Neural crest cell (in vitro differentiated cells): ENCODE data around the gene FLOT1. TPM values are rescaled to one million over a fixed set of nuclear protein-coding genes. Genes with fewer than 3 reads are reported as not detected.

Experiments used
- DNase-seq: peaks from one replicate; pipeline ENCODE4 v3.0.0; 2021; ENCODE audit warnings: low read depth, mixed read lengths, low spot score
- H3K27ac Mint-ChIP-seq: one replicate; pipeline ENCODE4 v1.8.0; 2021; ENCODE audit warnings: mild to moderate bottlenecking, mixed read lengths; ENCODE audit not compliant: unreplicated experiment
- H3K27me3 Mint-ChIP-seq: 2 replicates; pipeline ENCODE4 v1.8.0; 2021; ENCODE audit warnings: low read depth, mild to moderate bottlenecking, mixed read lengths
- H3K36me3 Mint-ChIP-seq: 2 replicates; pipeline ENCODE4 v1.8.0; 2021; ENCODE audit warnings: low read depth, mild to moderate bottlenecking, mixed read lengths
- H3K4me1 Mint-ChIP-seq: 2 replicates; pipeline ENCODE4 v1.8.0; 2021; ENCODE audit warnings: mixed read lengths
- H3K4me3 Mint-ChIP-seq: one replicate; pipeline ENCODE4 v1.8.0; 2021; ENCODE audit warnings: mild to moderate bottlenecking, mixed read lengths
- H3K9me3 Mint-ChIP-seq: 2 replicates; pipeline ENCODE4 v1.8.0; 2021; ENCODE audit warnings: mixed read lengths
- CTCF ChIP-seq: fragments of 200-600 bp; sonication (generic); conservative IDR thresholded peaks from 2 replicates; pipeline ENCODE4 v1.5.0; 2021; ENCODE audit warnings: antibody characterized with exemption, mild to moderate bottlenecking
- total RNA-seq: library from RNA; stranded (reverse); gene quantifications from 2 replicates; pipeline ENCODE4 v1.2.1, GENCODE V29; 2021

The FLOT1 gene
- total RNA-seq, 1 donor from 2014 or later, result 100 TPM

DNA sequence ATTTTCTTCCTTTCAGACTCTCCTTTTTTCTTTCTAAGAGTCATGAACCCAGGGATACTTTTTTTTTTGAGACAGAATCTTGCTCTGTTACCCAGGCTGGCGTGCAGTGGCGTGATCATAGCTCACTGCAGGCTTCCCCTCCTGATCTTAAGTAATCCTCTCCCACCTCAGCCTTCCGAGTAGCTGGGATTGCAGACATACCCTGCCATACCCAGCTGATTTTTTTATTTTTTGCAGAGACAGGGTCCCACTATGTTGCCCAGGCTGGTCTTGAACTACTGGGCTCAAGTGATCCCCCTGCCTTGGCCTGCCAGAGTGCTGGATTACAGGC, 34.6 kb upstream of the FLOT1 start:
- TF ChIP-seq CTCF, result no peak
- no peak overlapping the region for H3K4me3 Mint-ChIP-seq
- H3K36me3 Mint-ChIP-seq, result no peaks in the 10 kb centered on the region
- H3K27me3 Mint-ChIP-seq, result no peaks in the 10 kb centered on the region
- DNase-seq, result no peak
- H3K27ac Mint-ChIP-seq, result no peak overlapping the region
- peaks cover 19% of the 10 kb centered on the region for H3K4me1 Mint-ChIP-seq
- peaks cover 4% of the 10 kb centered on the region for H3K9me3 Mint-ChIP-seq

DNA sequence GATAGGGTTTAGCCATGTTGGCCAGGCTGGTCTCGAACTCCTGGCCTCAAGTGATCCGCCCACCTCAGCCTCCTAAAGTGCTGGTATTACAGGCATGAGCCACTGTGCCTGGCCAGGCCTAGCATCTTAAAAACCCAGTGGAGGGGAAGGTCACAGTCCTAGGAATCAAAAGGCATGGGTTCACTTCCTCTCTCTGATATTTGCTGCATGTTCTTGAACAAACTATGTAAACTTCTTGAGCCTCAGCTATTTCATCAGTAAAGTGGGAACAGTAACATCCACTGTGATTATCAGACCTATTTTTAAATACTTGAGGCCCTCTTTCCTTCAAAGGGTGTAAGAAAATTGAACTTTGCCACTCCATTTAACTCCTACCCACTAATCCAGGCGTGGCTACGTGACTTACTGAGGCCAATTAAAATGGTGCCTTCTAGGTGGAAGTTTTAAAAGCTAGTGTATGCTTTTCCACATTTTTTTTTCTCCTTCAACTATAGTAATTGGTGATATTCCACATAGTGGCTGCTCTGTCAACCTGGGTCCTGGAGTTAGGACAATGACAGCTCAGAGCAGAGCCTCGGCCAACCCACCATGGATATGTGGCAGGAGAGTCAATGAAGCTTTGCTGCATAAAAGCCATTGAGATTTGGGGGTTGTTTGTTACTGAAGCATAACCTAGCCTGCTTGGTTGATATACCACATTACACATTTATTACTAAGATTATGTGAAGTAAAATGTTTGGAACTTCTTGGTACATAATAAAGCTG, 34.1 kb upstream of the FLOT1 start:
- H3K4me1 Mint-ChIP-seq, result peaks cover 19% of the 10 kb centered on the region
- no peak for DNase-seq
- no peak overlapping the region for H3K27ac Mint-ChIP-seq
- no peaks in the 10 kb centered on the region for H3K36me3 Mint-ChIP-seq
- no peaks in the 10 kb centered on the region for H3K27me3 Mint-ChIP-seq
- no peak overlapping the region for H3K4me3 Mint-ChIP-seq
- peaks cover 4% of the 10 kb centered on the region for H3K9me3 Mint-ChIP-seq
- TF ChIP-seq CTCF, result no peak

- Mint-ChIP-seq H3K4me1 (peaks cover 21% of the 10 kb centered on the region), H3K9me3 (no peaks in the 10 kb centered on the region), H3K27me3 (no peaks in the 10 kb centered on the region), H3K36me3 (no peaks in the 10 kb centered on the region), H3K27ac (no peak overlapping the region), H3K4me3 (no peak overlapping the region)
- DNase-seq, result no peak
- no peak for TF ChIP-seq CTCF
Observed at GRCh38 chr6:30775104-30775503, 32.6 kb upstream of the FLOT1 start.

- no peak for DNase-seq
- no peaks in the 10 kb centered on the region for H3K36me3 Mint-ChIP-seq
- H3K4me1 Mint-ChIP-seq, result peaks cover 22% of the 10 kb centered on the region
- H3K27ac Mint-ChIP-seq, result no peak overlapping the region
- H3K9me3 Mint-ChIP-seq, result no peaks in the 10 kb centered on the region
- no peaks in the 10 kb centered on the region for H3K27me3 Mint-ChIP-seq
- TF ChIP-seq CTCF, result no peak
- no peak overlapping the region for H3K4me3 Mint-ChIP-seq
Observed at GRCh38 chr6:30774701-30775100, 32.2 kb upstream of the FLOT1 start.

GRCh38 chr6:30770592-30770991, 28.1 kb upstream of the FLOT1 start:
- DNase-seq, result no peak
- no peaks in the 10 kb centered on the region for H3K27me3 Mint-ChIP-seq
- no peaks in the 10 kb centered on the region for H3K9me3 Mint-ChIP-seq
- H3K4me3 Mint-ChIP-seq, result no peak overlapping the region
- no peak for TF ChIP-seq CTCF
- H3K36me3 Mint-ChIP-seq, result no peaks in the 10 kb centered on the region
- peaks cover 39% of the 10 kb centered on the region for H3K4me1 Mint-ChIP-seq
- no peak overlapping the region for H3K27ac Mint-ChIP-seq
